H9 (cell line): ENCODE measurements around the gene GRK4. TPM values are rescaled to one million over a fixed set of nuclear protein-coding genes. Genes with fewer than 3 reads are reported as not detected.

ENCODE experiments used
- DNase-seq: peaks from one replicate; pipeline ENCODE4 v3.0.0-alpha.2; 2017
- H2AFZ ChIP-seq: one replicate; pipeline ENCODE4 v1.6.1; 2013; ENCODE audit warnings: mild to moderate bottlenecking, low read length, control low read depth, moderate library complexity
- H2AK5ac ChIP-seq: 2 replicates; pipeline ENCODE4 v1.6.1; 2013; ENCODE audit warnings: low read length, control low read depth, mixed read lengths; ENCODE audit not compliant: insufficient read length
- H2BK120ac ChIP-seq: one replicate; pipeline ENCODE4 v1.6.1; 2013; ENCODE audit warnings: low read depth, mild to moderate bottlenecking, low read length, control low read depth, inconsistent platforms; ENCODE audit not compliant: poor library complexity, severe bottlenecking
- H2BK12ac ChIP-seq: 2 replicates; pipeline ENCODE4 v1.6.1; 2013; ENCODE audit warnings: low read length, control low read depth, mixed read lengths, low read depth; ENCODE audit not compliant: insufficient read length
- H2BK15ac ChIP-seq: 2 replicates; pipeline ENCODE4 v1.6.1; 2013; ENCODE audit warnings: low read depth, low read length, control low read depth
- H2BK20ac ChIP-seq: one replicate; pipeline ENCODE4 v1.6.1; 2013; ENCODE audit warnings: low read depth, mild to moderate bottlenecking, low read length, control low read depth, inconsistent platforms; ENCODE audit not compliant: poor library complexity, severe bottlenecking
- H2BK5ac ChIP-seq: 2 replicates; pipeline ENCODE4 v1.6.1; 2013; ENCODE audit warnings: low read length, control low read depth, mixed read lengths; ENCODE audit not compliant: insufficient read length
- H3K14ac ChIP-seq: 2 replicates; pipeline ENCODE4 v1.6.1; 2013; ENCODE audit warnings: low read length, control low read depth; ENCODE audit not compliant: insufficient read depth
- H3K18ac ChIP-seq: 2 replicates; pipeline ENCODE4 v1.6.1; 2013; ENCODE audit warnings: low read depth, mild to moderate bottlenecking, mixed read lengths, low read length, control low read depth; ENCODE audit not compliant: insufficient read length
- H3K23ac ChIP-seq: 2 replicates; pipeline ENCODE4 v1.6.1; 2013; ENCODE audit warnings: low read length, control low read depth, mixed read lengths, low read depth; ENCODE audit not compliant: insufficient read length
- H3K23me2 ChIP-seq: 2 replicates; pipeline ENCODE4 v1.6.1; 2013; ENCODE audit warnings: low read depth, mild to moderate bottlenecking, mixed read lengths, low read length, control low read depth; ENCODE audit not compliant: insufficient read length, poor library complexity, severe bottlenecking
- H3K27ac ChIP-seq: 2 replicates; pipeline ENCODE4 v1.5.1; 2013; ENCODE audit warnings: low read length, control low read depth, mixed read lengths, low read depth; ENCODE audit not compliant: insufficient read length
- H3K27me3 ChIP-seq: 2 replicates; pipeline ENCODE4 v1.6.1; 2013; ENCODE audit warnings: low read length, control low read depth, inconsistent platforms; ENCODE audit not compliant: insufficient read depth
- H3K4ac ChIP-seq: 2 replicates; pipeline ENCODE4 v1.6.1; 2013; ENCODE audit warnings: low read depth, mild to moderate bottlenecking, control low read depth, inconsistent platforms, low read length, moderate library complexity
- H3K4me1 ChIP-seq: 2 replicates; pipeline ENCODE4 v1.6.1; 2013; ENCODE audit warnings: low read length, control low read depth, inconsistent platforms; ENCODE audit not compliant: insufficient read depth
- H3K4me2 ChIP-seq: 2 replicates; pipeline ENCODE4 v1.6.1; 2013; ENCODE audit warnings: low read length, control low read depth, mixed read lengths; ENCODE audit not compliant: insufficient read length, insufficient read depth
- H3K56ac ChIP-seq: 2 replicates; pipeline ENCODE4 v1.6.1; 2013; ENCODE audit warnings: low read depth, mild to moderate bottlenecking, mixed read lengths, low read length, control low read depth; ENCODE audit not compliant: insufficient read length
- H3K79me1 ChIP-seq: 2 replicates; pipeline ENCODE4 v1.6.1; 2013; ENCODE audit warnings: low read depth, mild to moderate bottlenecking, moderate library complexity, low read length, control low read depth, inconsistent platforms; ENCODE audit not compliant: insufficient read depth, poor library complexity, severe bottlenecking
- H3K79me2 ChIP-seq: 2 replicates; pipeline ENCODE4 v1.6.1; 2013; ENCODE audit warnings: low read length, control low read depth, inconsistent platforms; ENCODE audit not compliant: insufficient read depth
- H3K9ac ChIP-seq: 2 replicates; pipeline ENCODE4 v1.6.1; 2013; ENCODE audit warnings: low read length, control low read depth, mixed read lengths; ENCODE audit not compliant: insufficient read length; ENCODE audit errors: extremely low read depth
- H3K9me3 ChIP-seq: one replicate; pipeline ENCODE4 v1.6.1; 2013; ENCODE audit warnings: low read depth, low read length, inconsistent platforms; ENCODE audit not compliant: control insufficient read depth
- H3T11ph ChIP-seq: one replicate; pipeline ENCODE4 v1.6.1; 2013; ENCODE audit warnings: mild to moderate bottlenecking, low read length, control low read depth, inconsistent platforms
- H4K20me1 ChIP-seq: one replicate; pipeline ENCODE4 v1.6.1; 2013; ENCODE audit not compliant: control insufficient read depth, insufficient read length, insufficient read depth
- H4K5ac ChIP-seq: 2 replicates; pipeline ENCODE4 v1.6.1; 2013; ENCODE audit warnings: low read depth, mild to moderate bottlenecking, mixed read lengths, low read length, control low read depth; ENCODE audit not compliant: insufficient read length
- H4K8ac ChIP-seq: replicated peaks from 2 replicates; pipeline ENCODE4 v1.6.1; 2013; ENCODE audit warnings: low read length, control low read depth, mixed read lengths, low read depth; ENCODE audit not compliant: insufficient read length
- H4K91ac ChIP-seq: 2 replicates; pipeline ENCODE4 v1.6.1; 2013; ENCODE audit warnings: low read depth, mild to moderate bottlenecking, moderate library complexity, mixed read lengths, low read length, control low read depth; ENCODE audit not compliant: insufficient read length
- H3K27ac Mint-ChIP-seq, 3 experiments: 2 replicates in 2 of 3; 3 replicates in 1 of 3; pipeline ENCODE4 v1.8.0; 2020 to 2021; ENCODE audit warnings: mixed read lengths in 3 of 3, mild to moderate bottlenecking in 1 of 3, moderate library complexity in 1 of 3
- H3K27me3 Mint-ChIP-seq: 2 replicates; pipeline ENCODE4 v1.8.0; 2021; ENCODE audit warnings: low read depth, mild to moderate bottlenecking, moderate library complexity, mixed read lengths
- H3K36me3 Mint-ChIP-seq, 3 experiments: 2 replicates in 2 of 3; 3 replicates in 1 of 3; pipeline ENCODE4 v1.8.0; 2020 to 2021; ENCODE audit warnings: low read depth in 3 of 3, mixed read lengths in 3 of 3; ENCODE audit not compliant: insufficient read depth in 1 of 3
- H3K4me1 Mint-ChIP-seq, 2 experiments: 2 replicates each; pipeline ENCODE4 v1.8.0; 2020; ENCODE audit warnings: mixed read lengths in 2 of 2
- H3K4me3 Mint-ChIP-seq, 2 experiments: 2 replicates in 1 of 2; 3 replicates in 1 of 2; pipeline ENCODE4 v1.8.0; 2020 to 2021; ENCODE audit warnings: mild to moderate bottlenecking in 2 of 2, mixed read lengths in 2 of 2, moderate library complexity in 1 of 2
- H3K9me3 Mint-ChIP-seq, 2 experiments: 2 replicates in 1 of 2; 3 replicates in 1 of 2; pipeline ENCODE4 v1.8.0; 2020; ENCODE audit warnings: mild to moderate bottlenecking in 2 of 2, mixed read lengths in 2 of 2, moderate library complexity in 1 of 2
- WGBS: extraction: QIAGEN DNeasy Blood & Tissue Kit; methylation state at CpG from one replicate; pipeline ENCODE4 v1.1.7; 2013; ENCODE audit warnings: missing lambda C conversion rate, low lambda C conversion rate, mixed read lengths; ENCODE audit not compliant: insufficient read length; ENCODE audit errors: extremely low coverage; 5-methylcytosine and 5-hydroxymethylcytosine counted together
- total RNA-seq: library from RNA; stranded (reverse); gene quantifications from 2 replicates; pipeline ENCODE4 v1.2.1, GENCODE V29; 2021
- TF ChIP-seq, protein P1 (sequence below): fragments of 200-600 bp; sonication (generic); conservative IDR thresholded peaks from 3 replicates; pipeline ENCODE4 v1.8.0; 2021; ENCODE audit warnings: antibody characterized with exemption, mild to moderate bottlenecking

GRK4 gene
- total RNA-seq, 1 experiment from 2014 or later: 4.8 TPM

DNA sequence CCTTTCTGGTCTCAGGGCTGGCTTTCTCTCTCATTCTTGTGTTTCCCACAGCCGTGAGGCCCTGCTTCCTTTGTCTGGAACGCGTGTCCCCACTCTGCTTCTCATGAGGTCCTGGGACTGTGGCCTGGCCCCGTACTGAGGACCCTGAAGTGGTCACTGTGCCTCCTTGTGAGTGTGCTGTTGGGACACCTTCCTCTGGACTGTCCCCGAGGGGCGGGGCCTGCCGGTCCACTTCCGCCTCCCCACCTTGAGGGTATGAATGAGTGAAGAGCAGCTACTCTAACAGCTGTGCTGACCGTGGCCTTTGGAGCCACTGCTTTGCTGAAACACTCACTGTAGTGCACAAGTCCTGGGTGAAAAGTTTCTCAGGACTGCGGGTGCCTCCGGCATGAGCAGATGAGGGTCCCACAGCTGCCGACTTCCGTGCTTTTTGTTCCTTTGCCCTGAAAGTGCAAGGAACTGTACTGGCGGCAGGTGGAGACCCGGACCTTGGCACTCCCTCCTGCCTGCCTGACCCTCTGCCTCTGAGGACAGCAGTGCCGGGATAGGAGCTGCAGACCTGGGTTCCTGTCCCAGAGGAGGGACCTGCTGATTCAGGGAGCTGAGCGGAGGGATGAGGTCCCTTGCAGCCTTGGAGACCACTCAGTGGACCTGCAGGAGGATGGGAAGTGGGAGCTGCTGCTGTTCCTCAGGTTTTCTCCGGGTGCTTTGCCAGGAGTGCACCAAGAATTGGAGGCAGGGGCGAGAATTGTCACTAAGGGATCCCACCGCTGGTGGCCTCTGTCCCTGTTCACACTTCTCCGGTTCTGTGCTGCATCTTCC, 73.0 kb downstream of the GRK4 start:
- Histone ChIP-seq H3K14ac (no peak overlapping the region), H3K27me3 (no peaks in the 10 kb centered on the region), H3K79me1 (no peaks in the 10 kb centered on the region), H2BK12ac (no peak overlapping the region), H3K18ac (no peak overlapping the region), H3K4me1 (no peaks in the 10 kb centered on the region; the same call in 1 of the 2 replicates), H2BK15ac (no peak overlapping the region), H2AFZ (no peak overlapping the region), H3T11ph (no peak overlapping the region), H3K9ac (no peak overlapping the region), H2BK20ac (no peak overlapping the region), H4K91ac (no peak overlapping the region), H4K8ac (no peak overlapping the region), H4K5ac (no peak overlapping the region), H2AK5ac (no peak overlapping the region), H2BK5ac (no peak overlapping the region), H3K79me2 (no peaks in the 10 kb centered on the region), H3K4me2 (no peak overlapping the region), H2BK120ac (no peak overlapping the region), H3K27ac (no peak overlapping the region), H3K9me3 (no peaks in the 10 kb centered on the region), H3K56ac (no peak overlapping the region), H3K23me2 (no peaks in the 10 kb centered on the region), H3K4ac (no peak overlapping the region), H4K20me1 (no peaks in the 10 kb centered on the region), H3K23ac (no peak overlapping the region)
- TF ChIP-seq, protein P1, sequence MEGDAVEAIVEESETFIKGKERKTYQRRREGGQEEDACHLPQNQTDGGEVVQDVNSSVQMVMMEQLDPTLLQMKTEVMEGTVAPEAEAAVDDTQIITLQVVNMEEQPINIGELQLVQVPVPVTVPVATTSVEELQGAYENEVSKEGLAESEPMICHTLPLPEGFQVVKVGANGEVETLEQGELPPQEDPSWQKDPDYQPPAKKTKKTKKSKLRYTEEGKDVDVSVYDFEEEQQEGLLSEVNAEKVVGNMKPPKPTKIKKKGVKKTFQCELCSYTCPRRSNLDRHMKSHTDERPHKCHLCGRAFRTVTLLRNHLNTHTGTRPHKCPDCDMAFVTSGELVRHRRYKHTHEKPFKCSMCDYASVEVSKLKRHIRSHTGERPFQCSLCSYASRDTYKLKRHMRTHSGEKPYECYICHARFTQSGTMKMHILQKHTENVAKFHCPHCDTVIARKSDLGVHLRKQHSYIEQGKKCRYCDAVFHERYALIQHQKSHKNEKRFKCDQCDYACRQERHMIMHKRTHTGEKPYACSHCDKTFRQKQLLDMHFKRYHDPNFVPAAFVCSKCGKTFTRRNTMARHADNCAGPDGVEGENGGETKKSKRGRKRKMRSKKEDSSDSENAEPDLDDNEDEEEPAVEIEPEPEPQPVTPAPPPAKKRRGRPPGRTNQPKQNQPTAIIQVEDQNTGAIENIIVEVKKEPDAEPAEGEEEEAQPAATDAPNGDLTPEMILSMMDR: no peak
- no peak for DNase-seq
- Mint-ChIP-seq H3K4me3 (no peak overlapping the region), H3K27ac (0 out of 7 replicates have a peak overlapping the region, but pooled peaks of 1 of the 3 experiments have one; percentile 59), H3K27me3 (peaks cover 6% of the 10 kb centered on the region), H3K9me3 (no peaks in the 10 kb centered on the region), H3K36me3 (no peaks in the 10 kb centered on the region; a peak in 1 of 7 replicates), H3K4me1 (peaks cover 4 to 8% of the 10 kb centered on the region in 2 experiments; a peak in 3 of 4 replicates)
- WGBS: no CpG with 5 or more reads among the region's 21 CpGs
